DND-41 (cell line): ENCODE data around the gene MGA.

Experiments used
- EZH2 ChIP-seq: IDR thresholded peaks from 3 replicates; pipeline ENCODE4 v1.6.1; 2012; ENCODE audit warnings: borderline replicate concordance, low read depth, mild to moderate bottlenecking, moderate library complexity, low read length, inconsistent platforms; ENCODE audit not compliant: severe bottlenecking
- TF ChIP-seq, protein P1 (sequence below): IDR thresholded peaks from 2 replicates; pipeline ENCODE4 v1.5.1; 2012; ENCODE audit warnings: borderline replicate concordance, low read length, moderate library complexity, mild to moderate bottlenecking; ENCODE audit not compliant: poor library complexity, severe bottlenecking; ENCODE audit errors: extremely low read depth

DNA sequence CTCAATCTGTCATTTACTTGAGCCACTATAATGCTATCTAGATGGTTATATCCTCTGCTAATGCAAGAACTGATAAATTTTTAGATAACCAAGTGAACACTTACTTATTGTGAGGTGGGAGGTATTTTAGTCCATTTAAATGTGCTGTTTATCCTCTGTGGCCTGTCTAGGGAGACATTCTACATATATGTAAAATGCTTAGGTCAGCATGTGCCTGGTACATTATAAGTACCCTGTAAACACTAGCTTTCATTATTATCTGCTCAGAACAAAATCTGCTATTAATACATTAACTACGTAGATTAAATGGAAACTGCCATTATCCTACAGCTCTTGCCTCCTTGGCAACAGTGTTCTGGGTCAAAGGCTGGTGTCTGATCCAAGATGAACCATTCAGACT lies 72.3 kb downstream of the MGA start:
- TF ChIP-seq, protein P1, sequence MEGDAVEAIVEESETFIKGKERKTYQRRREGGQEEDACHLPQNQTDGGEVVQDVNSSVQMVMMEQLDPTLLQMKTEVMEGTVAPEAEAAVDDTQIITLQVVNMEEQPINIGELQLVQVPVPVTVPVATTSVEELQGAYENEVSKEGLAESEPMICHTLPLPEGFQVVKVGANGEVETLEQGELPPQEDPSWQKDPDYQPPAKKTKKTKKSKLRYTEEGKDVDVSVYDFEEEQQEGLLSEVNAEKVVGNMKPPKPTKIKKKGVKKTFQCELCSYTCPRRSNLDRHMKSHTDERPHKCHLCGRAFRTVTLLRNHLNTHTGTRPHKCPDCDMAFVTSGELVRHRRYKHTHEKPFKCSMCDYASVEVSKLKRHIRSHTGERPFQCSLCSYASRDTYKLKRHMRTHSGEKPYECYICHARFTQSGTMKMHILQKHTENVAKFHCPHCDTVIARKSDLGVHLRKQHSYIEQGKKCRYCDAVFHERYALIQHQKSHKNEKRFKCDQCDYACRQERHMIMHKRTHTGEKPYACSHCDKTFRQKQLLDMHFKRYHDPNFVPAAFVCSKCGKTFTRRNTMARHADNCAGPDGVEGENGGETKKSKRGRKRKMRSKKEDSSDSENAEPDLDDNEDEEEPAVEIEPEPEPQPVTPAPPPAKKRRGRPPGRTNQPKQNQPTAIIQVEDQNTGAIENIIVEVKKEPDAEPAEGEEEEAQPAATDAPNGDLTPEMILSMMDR: no peak
- no peak for TF ChIP-seq EZH2
